Activated T-cell treated with anti-CD3 and anti-CD28 coated beads, Interleukin-2, amount 50 U/mL, for 4 hours (primary cell): ENCODE results near the gene ZNF618. TPM values are rescaled to one million over a fixed set of nuclear protein-coding genes. Genes with fewer than 3 reads are reported as not detected.
"Not testable (repeated sequence)": the region's sequence is repeated elsewhere in the genome, so short reads cannot be mapped to it uniquely, and the experiment has no call there.

Source experiments
- ATAC-seq, 2 donors: fragments of 200-7000 bp; cut with Tn5 transposase; one replicate each; pipeline ENCODE4 v1.10.0; 2021
- DNase-seq: peaks from one replicate; pipeline ENCODE4 v3.0.0-alpha.2; 2020
- H3K27me3 Mint-ChIP-seq: one replicate; pipeline ENCODE4 v1.8.0; 2021; ENCODE audit warnings: low read depth, mixed read lengths
- H3K36me3 Mint-ChIP-seq: one replicate; pipeline ENCODE4 v1.8.0; 2022; ENCODE audit warnings: mixed read lengths; ENCODE audit not compliant: insufficient read depth
- H3K4me1 Mint-ChIP-seq: one replicate; pipeline ENCODE4 v1.8.0; 2021; ENCODE audit warnings: low read depth, mixed read lengths
- H3K4me3 Mint-ChIP-seq: one replicate; pipeline ENCODE4 v1.8.0; 2021; ENCODE audit warnings: mild to moderate bottlenecking, moderate library complexity, mixed read lengths
- H3K9me3 Mint-ChIP-seq: one replicate; pipeline ENCODE4 v1.8.0; 2021; ENCODE audit warnings: mixed read lengths
- total RNA-seq, 3 donors: library from RNA; stranded (reverse); gene quantifications; one replicate each; pipeline ENCODE4 v1.2.1, GENCODE V29; 2021

Gene ZNF618
- total RNA-seq, 3 donors from 2014 or later, result 0.19 to 0.48 (median 0.21) TPM

- H3K27me3 Mint-ChIP-seq, result no peaks in the 10 kb centered on the region
- peaks cover 2% of the 10 kb centered on the region for H3K4me1 Mint-ChIP-seq
- DNase-seq (no peak), ATAC-seq (no peak)
- no peak overlapping the region for H3K4me3 Mint-ChIP-seq
- H3K36me3 Mint-ChIP-seq, result no peaks in the 10 kb centered on the region
- no peaks in the 10 kb centered on the region for H3K9me3 Mint-ChIP-seq
Measured at GRCh38 chr9:113995401-113995800, 119.3 kb downstream of the ZNF618 start.

DNA sequence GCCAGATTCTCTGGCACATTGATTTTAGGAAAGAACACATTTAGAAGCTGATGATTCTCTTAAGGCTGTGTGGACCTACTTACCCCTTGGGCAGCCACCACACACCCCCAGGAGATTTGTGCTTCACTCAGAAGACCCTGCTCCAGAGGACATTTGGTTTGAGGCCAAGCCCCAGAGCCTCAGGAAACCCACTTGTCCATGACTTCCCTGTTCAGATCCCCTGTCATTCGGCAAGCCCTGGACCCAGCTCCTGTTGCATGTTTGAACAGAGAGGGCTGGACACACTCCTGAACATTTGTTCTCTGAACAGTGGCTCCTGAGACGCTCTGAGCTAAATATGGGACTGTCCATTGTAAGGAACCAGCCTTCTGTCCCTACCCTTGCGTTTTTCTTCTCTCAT, 119.9 kb downstream of the ZNF618 start:
- Mint-ChIP-seq H3K36me3 (no peaks in the 10 kb centered on the region), H3K27me3 (no peaks in the 10 kb centered on the region), H3K4me1 (peaks cover 2% of the 10 kb centered on the region), H3K9me3 (no peaks in the 10 kb centered on the region), H3K4me3 (no peak overlapping the region)
- ATAC-seq (no peak), DNase-seq (no peak)

- Mint-ChIP-seq H3K36me3 (no peaks in the 10 kb centered on the region), H3K4me3 (no peak overlapping the region), H3K9me3 (no peaks in the 10 kb centered on the region), H3K27me3 (no peaks in the 10 kb centered on the region), H3K4me1 (peaks cover 2% of the 10 kb centered on the region)
- DNase-seq (no peak), ATAC-seq (no peak)
Measured at GRCh38 chr9:113996531-113997001, 120.5 kb downstream of the ZNF618 start.

DNA sequence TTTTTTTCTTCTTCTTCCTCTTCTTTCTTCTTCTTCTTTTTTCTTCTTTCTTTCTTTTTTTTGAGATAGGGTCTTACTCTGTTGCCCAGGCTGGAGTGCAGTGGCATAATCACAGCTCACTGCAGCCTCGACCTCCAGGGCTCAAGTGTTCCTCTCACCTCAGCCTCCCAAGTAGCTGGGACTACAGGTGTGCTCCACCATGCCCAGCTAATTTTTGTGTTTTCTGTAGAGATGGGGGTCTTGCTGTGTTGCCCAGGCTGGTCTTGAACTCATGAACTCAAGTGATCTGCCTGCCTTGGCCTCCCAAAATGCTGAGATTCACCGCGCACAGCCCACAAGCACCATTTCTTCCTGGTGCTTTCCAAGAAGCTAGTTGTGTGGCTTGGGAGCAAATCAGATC, 121.0 kb downstream of the ZNF618 start:
- not testable (repeated sequence) for H3K4me1 Mint-ChIP-seq, H3K4me3 Mint-ChIP-seq, DNase-seq, H3K27me3 Mint-ChIP-seq, H3K36me3 Mint-ChIP-seq, ATAC-seq, H3K9me3 Mint-ChIP-seq

DNA sequence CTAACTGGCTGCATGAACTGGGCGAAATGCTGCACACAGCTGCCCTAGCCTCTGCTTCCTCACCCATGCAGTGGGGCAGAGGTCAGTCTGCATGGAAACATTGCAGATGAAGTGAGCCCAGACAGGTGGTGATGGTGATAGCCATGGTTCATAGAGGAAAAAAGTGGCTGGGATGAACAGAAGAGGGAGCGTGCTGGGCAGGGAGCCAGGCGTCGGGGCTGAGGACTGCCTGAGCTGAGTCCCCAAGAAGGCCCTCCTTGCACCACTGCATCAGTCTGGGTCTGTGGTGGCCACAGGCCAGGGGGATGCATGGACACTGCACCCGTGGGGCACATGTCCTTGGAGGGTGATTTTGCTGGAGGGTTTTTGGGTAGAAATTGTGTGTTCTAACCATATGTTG, 121.5 kb downstream of the ZNF618 start:
- Mint-ChIP-seq H3K27me3 (no peaks in the 10 kb centered on the region), H3K4me3 (no peak overlapping the region), H3K9me3 (no peaks in the 10 kb centered on the region), H3K4me1 (peaks cover 2% of the 10 kb centered on the region), H3K36me3 (no peaks in the 10 kb centered on the region)
- DNase-seq (no peak), ATAC-seq (no peak)

GRCh38 chr9:113998114-113998513, 122.0 kb downstream of the ZNF618 start:
- no peak for DNase-seq
- Mint-ChIP-seq H3K27me3 (no peaks in the 10 kb centered on the region), H3K4me1 (peaks cover 2% of the 10 kb centered on the region), H3K4me3 (no peak overlapping the region), H3K36me3 (no peaks in the 10 kb centered on the region), H3K9me3 (no peaks in the 10 kb centered on the region)
- no peak for ATAC-seq

- H3K4me3 Mint-ChIP-seq, result no peak overlapping the region
- DNase-seq (no peak), ATAC-seq (no peak)
- H3K9me3 Mint-ChIP-seq, result no peaks in the 10 kb centered on the region
- peaks cover 2% of the 10 kb centered on the region for H3K4me1 Mint-ChIP-seq
- H3K36me3 Mint-ChIP-seq, result no peaks in the 10 kb centered on the region
- H3K27me3 Mint-ChIP-seq, result no peaks in the 10 kb centered on the region
Measured at GRCh38 chr9:113998525-113999255, 122.6 kb downstream of the ZNF618 start.

- Mint-ChIP-seq H3K36me3 (no peaks in the 10 kb centered on the region), H3K4me3 (no peak overlapping the region), H3K27me3 (no peaks in the 10 kb centered on the region), H3K9me3 (no peaks in the 10 kb centered on the region), H3K4me1 (no peaks in the 10 kb centered on the region)
- ATAC-seq (no peak), DNase-seq (no peak)
Measured at GRCh38 chr9:113999256-114000062, 123.3 kb downstream of the ZNF618 start.

DNA sequence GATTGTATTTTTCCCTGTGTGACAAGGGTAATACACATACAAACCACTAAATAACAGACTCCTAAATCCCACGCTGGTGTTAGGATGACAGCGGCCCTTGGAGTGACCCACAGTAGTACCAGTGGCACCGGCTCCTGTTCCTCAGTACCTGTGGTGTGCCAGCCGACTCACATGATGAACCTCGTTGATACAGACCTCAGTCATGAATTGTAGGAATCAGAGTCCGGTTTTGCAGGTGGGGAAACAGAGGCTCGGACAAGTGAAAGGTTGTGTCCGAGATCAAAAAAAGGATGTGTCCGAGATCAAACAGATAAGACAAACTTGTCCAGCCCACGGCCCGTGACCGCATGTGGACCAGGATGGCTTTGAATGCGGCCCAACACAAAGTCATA, 124.0 kb downstream of the ZNF618 start:
- DNase-seq, result no peak
- no peak overlapping the region for H3K4me3 Mint-ChIP-seq
- no peak for ATAC-seq
- H3K4me1 Mint-ChIP-seq, result no peaks in the 10 kb centered on the region
- no peaks in the 10 kb centered on the region for H3K9me3 Mint-ChIP-seq
- H3K27me3 Mint-ChIP-seq, result no peaks in the 10 kb centered on the region
- no peaks in the 10 kb centered on the region for H3K36me3 Mint-ChIP-seq

- H3K36me3 Mint-ChIP-seq, result no peaks in the 10 kb centered on the region
Measured at GRCh38 chr9:114000671-114001409, 124.7 kb downstream of the ZNF618 start.

GRCh38 chr9:114001410-114001685, 125.2 kb downstream of the ZNF618 start:
- no peaks in the 10 kb centered on the region for H3K27me3 Mint-ChIP-seq
- DNase-seq, result no peak
- H3K4me1 Mint-ChIP-seq, result no peaks in the 10 kb centered on the region
- H3K4me3 Mint-ChIP-seq, result no peak overlapping the region
- no peaks in the 10 kb centered on the region for H3K9me3 Mint-ChIP-seq
- H3K36me3 Mint-ChIP-seq, result no peaks in the 10 kb centered on the region
- ATAC-seq, result no peak

More at GRCh38 chr9:114000671-114001409, 124.7 kb downstream of the ZNF618 start:
- Mint-ChIP-seq H3K27me3 (no peaks in the 10 kb centered on the region), H3K4me1 (no peaks in the 10 kb centered on the region), H3K9me3 (no peaks in the 10 kb centered on the region), H3K4me3 (no peak overlapping the region)
- no peak for DNase-seq
- no peak for ATAC-seq

GRCh38 chr9:114001794-114002261, 125.7 kb downstream of the ZNF618 start:
- no peaks in the 10 kb centered on the region for H3K36me3 Mint-ChIP-seq
- H3K4me1 Mint-ChIP-seq, result no peaks in the 10 kb centered on the region
- H3K9me3 Mint-ChIP-seq, result no peaks in the 10 kb centered on the region
- ATAC-seq, result no peak
- no peak overlapping the region for H3K4me3 Mint-ChIP-seq
- no peak for DNase-seq
- no peaks in the 10 kb centered on the region for H3K27me3 Mint-ChIP-seq

DNA sequence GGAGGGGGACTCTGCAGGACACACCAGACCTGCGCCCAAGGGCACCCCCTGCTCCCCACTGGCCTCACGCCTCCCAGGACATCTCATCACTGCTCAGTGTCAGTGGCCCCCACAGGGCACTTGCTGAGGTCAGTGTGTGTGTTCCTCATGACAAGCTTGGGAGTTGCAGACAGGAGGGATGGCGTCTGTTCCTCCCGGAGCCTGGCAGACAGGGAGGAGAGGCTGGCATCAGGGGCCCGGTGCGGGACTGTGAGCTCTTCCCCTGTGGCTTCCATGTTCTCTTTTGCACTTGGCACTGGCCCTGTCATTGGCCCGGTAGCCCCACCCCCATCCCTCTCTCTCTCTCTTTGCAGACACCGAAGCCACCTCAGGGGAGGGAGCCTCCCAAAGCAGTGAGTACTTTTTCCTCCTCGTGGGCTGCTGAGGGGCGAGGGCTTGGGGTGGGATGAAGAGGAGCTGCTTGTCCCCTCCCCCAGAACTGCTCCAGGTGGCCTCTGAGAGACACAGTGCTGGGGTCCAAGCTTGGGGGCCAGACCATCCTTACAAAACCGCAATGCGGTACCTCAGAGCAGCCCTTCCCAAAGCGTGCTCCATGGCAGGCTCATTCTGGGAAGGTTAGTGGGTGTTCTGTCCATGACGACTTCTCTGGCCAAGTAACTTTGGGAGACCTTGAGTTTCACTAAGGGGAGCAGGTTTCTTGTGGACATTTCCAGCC, 126.3 kb downstream of the ZNF618 start:
- Mint-ChIP-seq H3K4me3 (no peak overlapping the region), H3K27me3 (no peaks in the 10 kb centered on the region), H3K4me1 (no peaks in the 10 kb centered on the region), H3K36me3 (no peaks in the 10 kb centered on the region), H3K9me3 (no peaks in the 10 kb centered on the region)
- DNase-seq (no peak), ATAC-seq (no peak)

DNA sequence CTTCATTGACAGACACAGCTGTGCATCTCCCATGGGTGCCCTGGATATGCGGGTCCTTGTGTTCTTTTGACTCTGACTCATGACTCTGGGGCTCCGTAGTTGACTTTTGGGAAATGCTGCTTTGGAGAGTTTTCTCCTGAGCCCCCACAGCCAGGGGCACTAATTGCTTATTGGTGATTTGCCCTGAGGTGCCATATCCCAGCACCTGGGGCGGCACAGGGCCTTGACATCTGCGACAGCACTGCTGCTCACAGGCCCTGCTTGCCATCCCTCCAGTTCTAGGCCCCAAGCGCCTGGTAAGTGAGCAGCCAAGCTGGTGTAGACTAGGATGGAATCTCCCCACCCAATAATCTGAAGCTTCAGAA, 126.9 kb downstream of the ZNF618 start:
- Mint-ChIP-seq H3K4me1 (no peaks in the 10 kb centered on the region), H3K27me3 (no peaks in the 10 kb centered on the region), H3K36me3 (no peaks in the 10 kb centered on the region), H3K4me3 (no peak overlapping the region), H3K9me3 (no peaks in the 10 kb centered on the region)
- no peak for DNase-seq
- no peak for ATAC-seq
